GM19324 (cell line): ENCODE results near the gene POLN.

Experiments
- ATAC-seq: cut with Tn5 transposase; IDR thresholded peaks from one replicate; pipeline ENCODE4 v1.9.1; 2021; ENCODE audit warnings: mild to moderate bottlenecking, moderate library complexity; ENCODE audit not compliant: unreplicated experiment, low FRiP score

POLN gene

DNA sequence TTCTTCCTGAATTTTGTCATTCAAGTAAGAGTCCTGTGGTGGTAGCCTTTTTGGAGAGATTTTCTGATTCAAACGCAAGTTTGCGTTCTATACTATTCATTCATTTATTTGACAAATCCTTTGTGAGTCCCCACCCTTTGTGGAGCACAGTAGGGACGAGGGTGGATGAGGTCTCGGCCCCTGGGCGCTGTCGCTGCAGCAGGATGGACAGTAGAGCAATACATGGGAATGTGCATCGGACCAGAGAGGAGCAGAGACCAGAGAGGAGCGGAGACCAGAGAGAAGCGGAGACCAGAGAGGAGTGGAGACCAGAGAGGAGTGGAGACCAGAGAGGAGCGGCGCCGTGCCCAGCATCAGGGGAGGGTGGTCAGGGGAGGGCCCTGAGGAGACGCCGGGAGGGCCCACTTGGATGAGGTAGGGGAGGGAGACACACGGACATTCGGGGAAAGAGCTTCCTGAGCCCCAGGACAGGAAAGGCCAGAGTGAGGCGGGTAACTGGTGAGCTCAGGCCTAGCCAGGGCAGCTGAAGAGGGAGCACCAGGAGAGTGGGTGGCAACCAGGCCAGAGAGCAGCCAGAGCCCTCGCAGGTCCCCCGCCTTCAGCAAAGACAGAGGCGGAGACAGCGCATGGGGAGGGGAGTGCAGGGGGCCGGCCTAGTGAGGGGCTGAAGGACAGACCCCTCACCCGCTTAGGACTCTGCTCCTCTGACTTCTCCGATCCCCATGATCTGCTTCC, 115.4 kb downstream of the POLN start:
- no peak for ATAC-seq

- no peak for ATAC-seq
These were observed 116.1 kb downstream of the POLN start for GRCh38 chr4:2125831-2126230.

DNA sequence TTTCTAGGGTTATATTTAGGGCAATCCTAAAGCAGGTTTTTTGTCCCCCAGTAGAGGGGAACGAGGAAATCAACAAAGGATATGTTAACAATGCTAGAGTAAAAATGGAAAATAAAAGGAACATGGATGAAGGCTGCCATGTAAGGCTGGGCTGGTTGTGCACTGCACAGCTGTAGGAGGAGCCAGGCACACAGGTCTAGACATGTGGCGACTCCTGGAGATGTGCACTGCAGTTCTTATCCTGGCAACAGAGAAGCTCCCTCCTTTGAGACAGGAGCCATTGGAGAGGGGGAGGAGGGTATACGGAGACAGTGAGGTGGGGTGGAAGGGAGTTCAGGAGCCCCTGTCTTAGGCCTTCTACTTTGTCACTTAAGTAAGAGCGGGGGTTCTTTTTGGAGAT, 116.9 kb downstream of the POLN start:
- no peak for ATAC-seq

DNA sequence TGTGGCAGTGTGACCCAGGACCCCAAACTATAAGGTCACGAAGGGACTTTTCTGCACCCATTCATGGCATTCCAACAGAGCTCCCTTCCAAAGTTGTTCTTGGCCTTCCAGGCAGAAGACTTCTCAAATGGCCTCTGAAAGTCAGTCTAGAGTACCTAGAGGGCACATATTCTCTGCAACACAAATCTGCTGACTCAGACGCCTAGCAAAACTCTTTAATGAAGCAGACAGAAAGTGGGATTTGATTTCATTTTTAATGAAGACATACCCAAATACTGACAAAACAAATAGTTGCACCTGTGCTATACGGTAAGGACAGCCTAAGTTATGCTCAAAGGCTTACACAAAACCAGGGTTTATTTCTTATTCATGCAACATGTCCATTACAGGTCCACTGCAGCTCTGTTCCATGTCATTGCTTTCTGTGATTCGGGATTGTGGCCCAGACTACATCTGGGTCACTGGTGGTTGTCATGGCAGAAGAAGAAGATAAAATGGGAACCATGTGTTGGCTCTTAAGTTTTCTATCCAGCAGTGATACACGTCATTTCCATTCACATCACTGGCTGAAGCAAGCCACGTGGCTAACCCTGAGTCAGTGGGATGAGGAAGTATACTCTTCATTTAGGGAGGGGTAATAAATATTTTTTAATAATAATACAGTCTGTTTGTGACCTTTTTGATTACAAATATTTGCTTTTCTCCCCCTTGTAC, 125.1 kb downstream of the POLN start:
- no peak for ATAC-seq

DNA sequence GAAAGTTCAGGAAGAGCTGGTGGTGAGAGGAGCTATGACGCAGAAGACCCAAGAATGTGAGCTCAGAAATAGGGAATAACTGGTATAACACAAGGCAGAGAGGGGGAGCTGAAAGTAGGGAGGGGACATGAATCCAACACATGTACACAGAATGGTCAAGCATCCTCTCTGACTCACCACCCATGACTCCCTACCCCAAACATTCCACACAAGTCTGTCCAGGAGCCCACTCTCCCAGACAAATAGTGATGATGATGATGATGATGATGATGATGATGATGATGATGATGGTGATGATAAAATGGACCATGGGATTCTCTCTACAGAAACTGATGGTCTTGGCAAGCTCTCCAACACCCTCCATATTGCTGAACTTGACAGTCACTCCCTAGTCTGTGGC, 136.4 kb downstream of the POLN start:
- ATAC-seq: no peak

- no peak for ATAC-seq
These were observed 137.2 kb downstream of the POLN start for GRCh38 chr4:2104556-2105345.

GRCh38 chr4:2103843-2104547, 137.9 kb downstream of the POLN start:
- no peak for ATAC-seq

- ATAC-seq: no peak
These were observed 138.6 kb downstream of the POLN start for GRCh38 chr4:2103127-2103842.

DNA sequence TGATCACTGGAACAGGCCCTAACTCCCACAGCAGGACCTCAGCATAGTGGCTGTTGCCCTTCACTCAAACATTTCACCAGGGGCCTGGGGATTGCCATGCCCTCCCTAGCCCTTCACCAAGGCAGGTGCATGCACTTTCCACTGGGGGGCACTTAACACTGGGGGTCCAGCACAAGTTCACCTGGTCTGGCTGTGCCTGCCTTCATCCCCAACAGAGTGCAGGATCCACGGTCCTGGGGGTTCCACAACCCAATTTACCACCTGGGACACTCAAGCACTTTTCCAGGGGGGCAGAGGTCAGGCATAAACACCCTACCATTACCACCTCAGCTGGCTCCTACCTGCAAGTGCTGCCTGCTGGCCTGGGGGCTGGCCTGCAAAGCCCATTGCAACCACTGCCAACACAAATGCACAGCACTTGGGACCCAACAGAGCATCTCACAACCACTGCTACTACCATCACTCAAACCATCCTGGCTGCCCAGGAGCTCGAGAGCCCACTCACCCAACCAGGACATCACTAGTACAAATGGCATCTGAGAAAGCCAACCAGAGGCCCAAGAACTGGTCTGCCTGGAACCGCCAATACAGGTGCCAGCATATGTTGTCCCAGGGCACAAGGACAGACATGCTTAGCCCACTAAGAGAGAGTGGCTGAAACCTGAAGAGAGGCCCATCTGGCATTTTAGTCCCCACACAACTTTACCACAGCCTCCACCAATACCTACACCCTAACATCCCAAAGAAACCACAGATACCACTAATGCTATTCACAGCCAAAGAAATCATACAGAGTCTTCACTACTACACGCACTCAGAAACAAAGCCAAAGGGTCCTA, 139.7 kb downstream of the POLN start:
- no peak for ATAC-seq

- no peak for ATAC-seq
These were observed 140.4 kb downstream of the POLN start for GRCh38 chr4:2101346-2102044.

DNA sequence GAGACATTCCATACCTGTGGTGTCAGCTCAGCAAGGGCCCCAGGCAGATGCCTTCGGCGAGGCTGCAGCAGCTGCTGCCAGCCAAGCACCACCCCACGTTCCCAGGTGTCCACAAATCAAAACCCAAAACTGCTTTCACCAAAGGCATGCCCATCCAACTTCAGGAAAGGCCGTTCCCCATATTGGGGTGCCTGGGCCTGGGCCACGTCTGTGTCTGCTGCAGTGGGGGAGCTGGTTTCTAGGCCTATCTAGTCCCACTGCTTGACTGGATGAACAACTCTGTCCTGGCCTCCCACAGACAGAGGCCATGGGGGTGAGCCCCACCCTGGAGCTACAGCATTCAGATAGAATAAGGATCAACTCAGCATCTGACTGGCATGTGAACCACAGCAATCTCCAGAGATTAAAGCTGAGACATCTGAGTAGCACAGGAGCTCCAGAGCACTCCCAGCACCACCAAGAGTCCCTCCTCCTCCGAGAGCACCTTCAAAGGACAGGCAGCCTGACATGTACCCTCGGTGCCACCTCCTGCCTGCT, 145.8 kb downstream of the POLN start:
- no peak for ATAC-seq

DNA sequence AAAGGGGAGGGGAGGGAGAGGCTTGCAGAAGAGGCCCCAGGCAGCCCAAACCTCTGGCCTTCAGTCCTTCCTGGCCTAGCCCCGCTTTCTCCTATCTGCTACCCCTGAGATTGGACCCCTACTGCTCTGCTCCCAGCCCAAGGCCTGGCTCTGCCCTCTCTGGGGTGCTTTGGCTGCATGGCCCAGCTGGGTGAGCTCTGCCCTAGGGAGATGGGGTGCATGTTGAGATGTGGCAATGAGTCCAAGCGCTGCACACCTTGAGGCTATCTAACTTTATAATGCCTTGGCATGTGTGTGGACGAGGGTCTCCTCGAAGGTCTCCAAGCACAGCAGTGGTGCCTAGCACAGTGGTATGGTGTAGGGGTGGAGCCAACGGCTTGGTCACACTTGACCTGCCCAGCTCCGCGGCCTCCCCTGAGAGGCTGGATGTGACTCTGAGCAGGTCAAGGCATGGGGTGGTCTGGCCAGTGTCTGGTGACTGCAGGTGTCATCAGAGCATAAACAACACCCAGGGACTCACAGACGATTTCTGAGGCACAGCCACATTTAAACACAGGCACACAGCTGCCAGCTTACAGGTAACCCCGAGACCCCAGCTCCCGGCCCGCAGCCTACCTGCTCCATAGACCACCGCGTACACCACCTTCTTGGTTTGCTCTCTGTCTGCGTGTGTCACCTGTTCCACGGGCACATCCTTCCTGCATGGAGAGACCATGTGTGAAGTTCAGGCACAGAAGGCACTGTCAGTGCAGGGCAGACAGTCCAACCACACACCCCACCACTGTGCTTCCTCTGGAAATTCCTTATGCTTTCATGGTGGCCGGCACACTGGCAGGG, 146.5 kb downstream of the POLN start:
- ATAC-seq: no peak

GRCh38 chr4:2094545-2094944, 147.4 kb downstream of the POLN start:
- no peak for ATAC-seq

GRCh38 chr4:2093265-2093664, 148.7 kb downstream of the POLN start:
- ATAC-seq: no peak

GRCh38 chr4:2092669-2093053, 149.3 kb downstream of the POLN start:
- ATAC-seq: no peak

GRCh38 chr4:2091990-2092668, 149.8 kb downstream of the POLN start:
- ATAC-seq: no peak

DNA sequence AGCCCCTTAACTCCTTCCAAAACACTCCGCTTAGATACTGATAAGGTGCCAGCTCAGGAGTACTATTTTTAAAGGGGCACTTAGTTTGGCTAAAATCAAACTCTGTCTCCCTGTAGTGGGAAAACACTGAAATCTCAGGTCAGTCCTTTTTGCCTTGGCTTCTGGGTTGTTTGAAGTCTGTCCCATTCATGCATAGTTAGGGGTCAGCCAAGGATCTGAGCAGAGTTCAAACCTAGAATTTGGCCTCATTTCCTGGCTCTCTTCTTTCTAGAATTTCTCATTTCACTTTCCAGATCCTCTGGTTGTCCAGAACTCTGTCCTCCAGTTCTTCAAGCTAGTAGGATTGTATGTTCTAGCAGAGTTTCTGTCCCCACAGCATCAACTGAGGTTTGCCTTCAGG, 151.3 kb downstream of the POLN start:
- ATAC-seq: no peak
